Astrocyte of the spinal cord (primary cell): ENCODE results near the gene GPR37.

Source experiments
- DNase-seq: peaks from one replicate; pipeline ENCODE4 v3.0.0; 2011; ENCODE audit warnings: low read depth, low spot score
- H3K4me3 ChIP-seq: 2 replicates; pipeline ENCODE4 v1.5.1; 2011; ENCODE audit warnings: low read depth, mild to moderate bottlenecking, low read length, moderate library complexity
- CTCF ChIP-seq: IDR thresholded peaks from 2 replicates; pipeline ENCODE4 v1.5.1; 2012; ENCODE audit warnings: low read depth, mild to moderate bottlenecking, low read length, inconsistent platforms
- in situ Hi-C: cut with HindIII; loops from 2 replicates; pipeline ENCODE4 v1.10.0; 2017; ENCODE audit warnings: low sequenced_read_pairs

The GPR37 gene

GRCh38 chr7:124724079-124724478 lies 41.5 kb downstream of the GPR37 start:
- DNase-seq: no peak
- TF ChIP-seq CTCF: no peak
- H3K4me3 ChIP-seq: no peak overlapping the region
- in situ Hi-C loops: no loop called here

- no peak for TF ChIP-seq CTCF
- peak; percentile 53 for DNase-seq
- H3K4me3 ChIP-seq: no peak overlapping the region
- in situ Hi-C loops: no loop called here
Measured at GRCh38 chr7:124723012-124723411, 42.6 kb downstream of the GPR37 start.

GRCh38 chr7:124722292-124722691 lies 43.3 kb downstream of the GPR37 start:
- in situ Hi-C loops: no loop called here
- TF ChIP-seq CTCF: no peak
- peak; percentile 55 for DNase-seq
- H3K4me3 ChIP-seq: no peak overlapping the region

- H3K4me3 ChIP-seq: no peak overlapping the region
- in situ Hi-C loops: no loop called here
- DNase-seq: peak; percentile 54
- TF ChIP-seq CTCF: no peak
Measured at GRCh38 chr7:124720195-124720594, 45.4 kb downstream of the GPR37 start.

- H3K4me3 ChIP-seq: no peak overlapping the region
- in situ Hi-C loops: no loop called here
- DNase-seq: peak; percentile 27
- no peak for TF ChIP-seq CTCF
Measured at GRCh38 chr7:124718032-124718766, 47.4 kb downstream of the GPR37 start.

- no peak for TF ChIP-seq CTCF
- no peak overlapping the region for H3K4me3 ChIP-seq
- in situ Hi-C loops: no loop called here
- no peak for DNase-seq
Measured at GRCh38 chr7:124716894-124717293, 48.7 kb downstream of the GPR37 start.
